ENCODE results near the gene CCBE1.

CCBE1 gene

GRCh38 chr18:59646963-59647307 is 50.3 kb downstream of the CCBE1 start:
- no peak overlapping the region for H3K4me3 ChIP-seq (ENCODE audit: low read length)
- no peak for TF ChIP-seq CTCF (conservative IDR thresholded peaks at IDR 0.05; ENCODE audit: low read depth, low read length)
- DNase-seq (ENCODE audit: low read depth), result no peak

- TF ChIP-seq CTCF (conservative IDR thresholded peaks at IDR 0.05; ENCODE audit: low read depth, low read length), result peak; percentile 15
- H3K4me3 ChIP-seq (ENCODE audit: low read length), result no peak overlapping the region
- no peak for DNase-seq (ENCODE audit: low read depth)
Observed at GRCh38 chr18:59646228-59646962, 50.8 kb downstream of the CCBE1 start.

- TF ChIP-seq CTCF (conservative IDR thresholded peaks at IDR 0.05; ENCODE audit: low read depth, low read length), result no peak
- H3K4me3 ChIP-seq (ENCODE audit: low read length), result no peak overlapping the region
- DNase-seq (ENCODE audit: low read depth), result no peak
Observed at GRCh38 chr18:59643740-59644139, 53.5 kb downstream of the CCBE1 start.

GRCh38 chr18:59640721-59641120 is 56.5 kb downstream of the CCBE1 start:
- H3K4me3 ChIP-seq (ENCODE audit: low read length), result no peak overlapping the region
- no peak for TF ChIP-seq CTCF (conservative IDR thresholded peaks at IDR 0.05; ENCODE audit: low read depth, low read length)
- no peak for DNase-seq (ENCODE audit: low read depth)

- TF ChIP-seq CTCF (conservative IDR thresholded peaks at IDR 0.05; ENCODE audit: low read depth, low read length), result no peak
- no peak overlapping the region for H3K4me3 ChIP-seq (ENCODE audit: low read length)
- no peak for DNase-seq (ENCODE audit: low read depth)
Observed at GRCh38 chr18:59639821-59640220, 57.4 kb downstream of the CCBE1 start.

GRCh38 chr18:59639136-59639535 is 58.1 kb downstream of the CCBE1 start:
- H3K4me3 ChIP-seq (ENCODE audit: low read length), result no peak overlapping the region
- TF ChIP-seq CTCF (conservative IDR thresholded peaks at IDR 0.05; ENCODE audit: low read depth, low read length), result no peak
- DNase-seq (ENCODE audit: low read depth), result no peak

- no peak for TF ChIP-seq CTCF (conservative IDR thresholded peaks at IDR 0.05; ENCODE audit: low read depth, low read length)
- no peak overlapping the region for H3K4me3 ChIP-seq (ENCODE audit: low read length)
Observed at GRCh38 chr18:59633961-59634485, 63.2 kb downstream of the CCBE1 start.

More at GRCh38 chr18:59633961-59634485, 63.2 kb downstream of the CCBE1 start:
- no peak for DNase-seq (ENCODE audit: low read depth)
